HG03439 (cell line): ENCODE data around the gene C10orf95.

Experiments used
- ATAC-seq: cut with Tn5 transposase; IDR thresholded peaks from one replicate; pipeline ENCODE4 v1.9.1; 2021; ENCODE audit warnings: mild to moderate bottlenecking, moderate library complexity; ENCODE audit not compliant: unreplicated experiment

C10orf95 gene

DNA sequence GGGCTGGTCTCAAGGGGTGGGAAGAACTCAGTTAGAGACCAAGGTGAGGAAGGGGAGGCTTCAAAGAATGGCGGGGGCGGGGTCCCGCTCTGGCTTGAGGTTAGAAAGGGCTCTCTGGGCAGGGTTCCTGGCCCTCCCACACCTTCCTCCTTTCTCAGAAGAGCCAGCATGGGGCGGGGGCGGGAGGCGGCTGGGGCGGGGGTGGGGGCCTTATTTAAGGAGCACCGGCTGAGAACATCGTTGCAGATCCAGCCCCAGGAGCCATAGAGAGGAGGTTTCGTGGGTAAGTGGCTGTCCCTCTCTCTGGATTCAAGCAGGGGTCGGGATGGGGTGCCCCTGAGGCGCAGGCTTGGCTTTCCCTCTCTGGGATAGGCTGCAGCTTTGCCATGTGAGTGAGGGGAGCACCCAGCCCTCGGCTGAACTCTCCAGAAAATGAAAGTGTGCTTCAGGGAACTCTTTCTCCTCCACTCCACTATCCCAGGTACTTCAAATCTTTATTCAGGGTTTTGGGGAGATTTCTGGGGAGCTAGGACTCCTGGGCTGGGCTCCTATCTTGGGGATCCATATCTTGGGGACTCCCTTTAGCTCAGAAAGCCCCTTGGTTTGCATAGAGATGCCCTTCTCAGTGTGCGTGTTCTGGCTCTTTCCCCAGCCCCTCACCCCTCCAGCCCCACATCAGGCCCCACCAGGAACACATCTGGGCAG lies 15.7 kb downstream of the C10orf95 start:
- ATAC-seq = no peak

DNA sequence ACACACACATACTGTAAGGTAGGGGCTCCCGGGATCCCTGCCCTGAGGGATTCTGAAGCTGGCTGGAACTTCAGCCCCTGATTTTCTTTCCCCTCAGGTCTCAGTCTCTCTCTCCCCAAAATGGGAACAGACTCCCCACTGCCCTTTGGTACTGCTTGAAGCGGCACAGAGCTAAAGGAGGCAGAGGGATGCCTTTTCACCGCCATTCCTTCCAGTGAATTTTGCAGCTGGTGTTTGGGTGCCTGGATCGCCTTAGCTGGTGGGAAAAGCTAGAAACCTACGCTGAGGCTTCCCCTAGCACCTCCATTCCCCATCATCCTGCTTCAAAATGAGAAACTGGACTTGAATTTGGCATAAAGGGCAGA lies 16.2 kb downstream of the C10orf95 start:
- ATAC-seq = no peak

DNA sequence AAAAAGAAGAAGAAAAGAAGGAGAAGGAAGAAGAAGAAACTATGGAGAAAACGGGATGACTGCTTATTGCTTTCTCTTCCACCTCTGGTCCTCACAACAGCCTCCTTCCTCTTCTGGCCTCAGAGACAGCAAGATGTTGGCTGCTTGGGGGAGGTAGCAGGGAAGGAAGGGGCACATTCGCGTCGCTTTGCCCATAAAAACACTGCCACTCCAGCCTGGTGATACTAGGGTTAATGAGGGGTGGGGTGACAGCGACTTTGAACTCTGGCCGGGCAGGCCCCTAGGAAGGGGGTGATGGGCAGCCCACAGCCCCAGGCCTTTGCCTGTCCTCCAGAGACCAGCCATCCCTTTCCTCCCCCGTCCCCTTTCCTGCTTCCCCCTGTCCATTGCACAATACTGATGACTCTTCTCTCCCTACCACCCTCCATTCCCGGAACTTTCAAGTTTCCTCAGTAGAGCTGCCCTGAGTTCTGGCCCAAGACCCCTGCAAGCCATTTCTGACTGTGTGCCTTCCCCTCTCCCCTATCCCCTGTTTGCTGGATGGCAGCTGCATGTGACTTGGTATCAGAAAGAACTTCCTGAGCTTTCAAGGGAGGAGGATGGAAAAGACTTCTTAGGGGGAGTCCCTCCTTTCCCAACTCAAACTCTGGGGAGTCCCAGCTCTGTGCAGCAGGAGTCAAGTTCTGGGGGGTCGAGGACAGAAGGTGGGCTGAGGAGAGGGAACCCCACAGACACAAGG lies 16.8 kb downstream of the C10orf95 start:
- no peak for ATAC-seq

DNA sequence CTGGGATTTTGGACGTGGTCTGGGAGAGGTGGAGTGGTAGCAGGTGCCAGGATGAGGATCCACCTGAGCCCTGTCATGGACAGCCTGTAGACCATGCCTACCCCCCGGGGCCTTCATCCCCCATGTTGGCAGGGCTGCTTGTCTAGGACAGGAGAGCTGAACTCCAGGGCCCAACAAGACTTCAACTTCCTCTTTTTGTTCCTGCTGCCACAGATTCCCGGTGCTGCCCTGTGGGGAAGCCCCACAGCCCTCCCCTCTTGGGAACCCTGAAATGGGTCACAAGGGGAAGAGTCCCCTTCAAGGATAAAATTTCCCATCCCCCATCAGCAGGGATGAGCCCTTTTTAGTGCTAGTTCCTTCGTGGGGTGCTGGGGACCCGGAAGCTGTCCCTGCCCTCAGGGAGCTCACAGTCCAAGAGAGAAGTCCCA lies 17.7 kb downstream of the C10orf95 start:
- ATAC-seq = no peak

DNA sequence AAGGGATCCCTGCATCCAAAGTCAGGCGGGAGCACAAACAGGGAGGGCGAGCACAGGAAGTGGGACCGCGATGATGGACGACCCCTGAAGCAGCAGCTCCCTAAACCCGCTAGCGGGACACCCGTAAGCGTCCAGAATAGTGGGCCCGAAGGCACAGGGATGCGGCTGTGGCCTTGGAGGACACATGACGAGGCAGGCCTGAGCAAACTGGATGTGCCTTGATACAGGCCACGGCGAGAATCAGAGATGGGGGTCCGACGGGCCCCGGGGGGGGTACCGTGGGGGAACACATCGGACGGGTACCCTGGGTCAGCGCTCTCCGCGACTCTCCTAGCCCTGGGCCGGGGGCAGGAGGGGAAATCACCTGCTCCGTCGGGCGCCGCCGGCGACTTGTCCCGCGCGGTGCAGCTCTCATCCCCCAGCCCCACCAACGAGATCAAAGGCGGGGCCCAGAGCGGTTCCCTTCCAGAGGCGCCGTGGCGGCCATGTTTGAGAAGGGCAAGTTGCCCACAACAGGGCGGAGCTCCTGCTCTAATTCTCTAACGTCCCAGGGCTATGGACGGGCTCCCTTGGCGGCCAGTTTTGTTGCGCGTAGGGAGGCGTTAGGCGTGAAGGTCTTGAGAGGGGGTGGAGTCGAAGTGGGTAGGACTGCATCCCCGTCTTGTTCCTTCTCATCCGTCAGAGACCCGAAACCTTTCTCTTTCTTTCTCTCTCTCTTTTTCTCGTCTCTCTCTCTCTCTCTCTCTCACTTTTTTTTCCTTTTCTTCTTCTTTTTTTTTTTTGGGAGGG lies 19.0 kb downstream of the C10orf95 start, which contains the start of gene CUEDC2:
TSS of gene CUEDC2 (minus strand) at position 413 of the 789 bp plus-strand sequence. CDS start 7,386 bp downstream, outside the sequence.
- ATAC-seq = peak; percentile 89

DNA sequence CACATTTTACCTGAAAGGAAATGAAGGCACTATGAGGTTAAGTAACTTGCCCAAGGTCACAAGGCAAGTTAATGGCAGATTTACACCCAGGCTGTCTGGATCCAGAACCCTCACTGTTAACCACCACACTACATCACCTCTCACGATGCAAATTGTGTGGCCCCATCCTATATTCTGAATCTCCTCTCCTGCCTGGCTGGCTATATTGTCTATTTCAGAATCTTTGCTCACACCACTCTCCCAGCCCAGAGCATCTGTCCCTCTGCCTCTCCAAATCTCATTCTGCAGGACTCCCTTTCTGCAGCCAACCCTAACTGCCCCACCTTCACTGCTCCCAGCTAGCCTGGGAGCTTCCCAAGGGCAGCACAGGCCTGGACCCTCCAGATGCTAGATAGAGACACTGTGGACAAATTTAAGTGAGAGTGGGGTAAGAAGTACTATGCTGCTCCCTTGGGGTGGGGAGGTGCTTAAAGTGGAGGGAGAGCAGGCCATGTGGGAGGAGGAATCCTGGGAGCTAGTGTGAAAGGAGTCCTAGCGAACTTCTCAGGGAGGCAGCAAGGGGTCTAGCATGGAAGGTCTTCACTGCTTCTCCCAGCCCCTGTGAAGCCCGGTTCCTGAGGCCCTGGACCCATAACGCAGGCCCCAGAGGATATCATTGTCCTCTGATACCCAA lies 19.8 kb downstream of the C10orf95 start:
- no peak for ATAC-seq

DNA sequence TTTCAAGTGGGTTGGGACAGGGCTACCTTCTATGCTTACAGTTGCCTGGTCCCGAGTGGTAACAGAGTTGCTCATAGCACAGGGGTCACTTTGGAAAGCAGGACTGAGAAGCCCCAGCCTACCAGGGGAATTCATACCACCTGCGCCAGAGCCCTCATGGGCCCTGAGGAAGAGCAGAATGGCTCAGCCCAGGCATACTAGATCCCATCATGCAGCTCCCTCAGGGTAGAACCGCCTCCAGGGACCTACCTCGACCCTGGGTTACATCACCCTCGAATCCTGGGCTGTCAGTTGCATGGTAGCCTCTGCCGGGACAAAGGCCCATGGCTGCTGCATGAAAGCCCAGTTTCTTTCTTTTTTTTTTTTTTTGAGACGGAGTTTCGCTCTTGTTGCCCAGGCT lies 21.9 kb downstream of the C10orf95 start:
- ATAC-seq = no peak

DNA sequence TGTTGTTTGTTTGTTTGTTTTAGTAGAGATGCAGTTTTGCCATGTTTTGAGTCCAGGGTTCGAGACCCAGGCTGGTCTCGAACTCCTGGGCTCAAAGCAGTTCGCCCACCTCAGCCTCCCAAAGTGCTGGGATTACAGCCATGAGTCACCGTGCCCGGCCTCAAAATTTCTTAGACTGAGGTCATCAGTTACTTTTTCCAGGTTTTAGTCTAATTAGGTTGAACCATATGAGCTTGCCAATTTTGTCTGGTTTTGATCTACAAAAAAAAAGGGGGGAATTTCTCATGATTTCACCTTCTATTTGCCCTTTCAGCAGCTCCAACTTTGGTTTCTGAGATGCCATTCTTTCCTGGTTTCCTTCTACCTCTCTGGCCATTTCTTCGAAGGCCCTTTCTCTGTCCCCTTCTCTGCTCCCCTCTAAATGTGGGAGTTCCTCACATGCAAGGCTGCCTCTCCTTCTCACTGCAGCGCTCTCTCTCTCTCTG lies 24.5 kb downstream of the C10orf95 start:
- ATAC-seq = no peak

DNA sequence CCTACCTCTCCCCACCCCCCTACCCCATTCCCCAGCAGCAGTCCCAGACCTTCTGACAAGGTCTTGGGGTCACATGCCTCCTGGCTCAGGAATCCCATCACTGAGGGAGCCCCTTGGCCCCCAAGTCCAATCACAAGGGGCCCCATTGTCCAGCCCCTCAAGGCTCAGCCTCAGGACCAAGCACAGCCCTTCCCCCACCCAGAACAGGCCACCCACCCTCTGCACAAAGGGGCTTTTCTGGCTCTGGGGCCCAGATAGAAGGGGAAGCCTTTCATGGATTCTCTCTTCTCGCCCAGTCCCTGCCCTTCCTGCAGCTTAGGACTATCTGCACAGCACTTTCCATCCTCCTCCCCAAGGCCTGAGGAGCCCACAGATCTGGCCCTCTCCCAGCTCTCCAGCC lies 25.9 kb downstream of the C10orf95 start:
- no peak for ATAC-seq

DNA sequence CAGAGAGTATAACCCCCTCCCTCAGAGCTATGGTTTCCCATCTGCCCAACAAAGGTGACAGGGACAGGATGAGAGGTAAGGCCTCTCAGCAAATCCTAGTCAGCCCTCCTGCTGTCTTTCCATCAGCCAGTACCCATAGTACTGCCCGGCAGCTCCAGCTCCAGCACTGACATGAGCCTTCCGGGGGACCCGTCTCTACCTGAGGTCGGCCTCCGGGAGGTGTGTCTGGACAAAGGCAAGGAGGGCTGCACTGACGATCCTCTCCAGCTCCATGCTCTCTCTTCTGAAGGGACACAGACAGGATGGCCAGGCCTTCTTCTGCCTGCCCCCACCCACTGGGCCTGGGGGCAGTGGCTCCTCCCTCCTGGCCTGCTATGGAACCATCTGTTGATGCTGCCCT lies 26.4 kb downstream of the C10orf95 start:
- no peak for ATAC-seq

DNA sequence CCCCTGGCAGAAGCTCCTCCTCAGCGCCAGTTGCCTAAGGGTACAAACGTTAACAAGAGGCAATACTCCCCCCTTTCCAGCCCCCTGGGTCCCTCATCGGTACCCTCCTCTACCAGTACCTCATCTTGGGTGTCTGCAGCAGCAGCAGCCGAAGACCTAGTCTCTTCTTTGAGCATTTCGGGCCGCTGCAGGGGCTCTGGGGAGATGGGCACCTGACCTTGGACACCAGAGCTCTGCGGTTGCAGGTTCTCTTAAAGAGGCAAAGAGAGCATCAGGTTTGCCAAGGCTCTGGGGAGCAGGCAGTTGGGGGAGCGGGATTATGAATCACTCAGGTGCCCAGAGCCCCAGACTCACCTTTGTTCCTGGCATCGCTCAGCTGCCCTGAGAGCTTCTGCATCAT lies 27.2 kb downstream of the C10orf95 start:
- no peak for ATAC-seq

DNA sequence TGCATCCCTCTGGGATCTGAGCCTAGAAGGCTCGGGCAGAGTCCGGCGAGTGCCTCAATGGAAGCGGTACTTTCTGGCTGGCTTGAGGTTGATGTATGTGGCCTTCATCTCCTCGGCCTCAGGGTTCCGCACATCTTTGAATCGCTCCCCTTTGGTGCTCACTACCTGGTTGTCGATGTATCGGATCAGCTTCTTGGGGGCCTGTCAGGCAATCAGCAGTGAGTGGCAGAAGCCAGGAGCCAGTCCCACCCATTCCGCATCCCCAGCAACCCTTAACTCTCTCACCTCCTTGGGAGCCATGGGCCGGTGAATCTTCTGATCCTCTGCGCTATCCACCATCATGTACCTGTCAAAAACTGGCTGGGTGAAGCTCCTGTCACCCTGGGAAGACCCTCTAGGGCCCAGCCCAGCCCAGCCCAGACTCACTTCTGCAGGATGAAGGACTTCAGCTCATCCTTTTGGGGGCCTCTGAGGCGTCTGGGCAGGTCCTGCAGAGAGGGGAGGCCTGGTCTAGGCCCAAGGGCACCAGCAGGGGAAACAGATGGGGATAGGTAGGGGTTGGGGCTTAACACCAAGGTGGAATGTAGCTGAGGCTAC lies 27.9 kb downstream of the C10orf95 start:
- no peak for ATAC-seq

DNA sequence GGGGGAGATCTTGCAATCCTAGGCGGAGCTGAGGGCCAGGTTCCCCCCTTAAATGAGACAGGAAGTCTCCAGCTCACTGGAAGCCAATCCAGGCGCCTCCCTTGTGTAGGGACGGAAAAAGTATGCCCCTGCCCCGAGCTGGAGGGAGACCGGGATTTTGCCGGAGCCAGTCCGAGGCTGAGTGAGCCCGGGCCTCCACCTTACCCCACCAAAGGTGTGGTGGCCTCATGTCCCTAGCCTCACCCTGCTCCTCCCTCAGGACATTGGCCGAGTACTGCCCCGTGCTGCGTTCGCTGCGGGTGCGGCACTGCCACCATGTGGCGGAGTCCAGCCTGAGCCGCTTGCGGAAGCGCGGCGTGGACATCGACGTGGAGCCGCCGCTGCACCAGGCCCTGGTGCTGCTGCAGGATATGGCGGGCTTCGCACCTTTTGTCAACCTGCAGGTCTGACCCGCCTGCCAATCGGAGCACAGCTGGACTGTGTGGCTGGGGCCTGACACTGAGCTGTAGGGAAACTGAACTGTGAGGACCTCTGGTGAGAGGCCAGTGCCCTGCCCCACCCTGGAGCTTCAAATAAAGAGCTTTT lies 28.7 kb downstream of the C10orf95 start:
- ATAC-seq = no peak

DNA sequence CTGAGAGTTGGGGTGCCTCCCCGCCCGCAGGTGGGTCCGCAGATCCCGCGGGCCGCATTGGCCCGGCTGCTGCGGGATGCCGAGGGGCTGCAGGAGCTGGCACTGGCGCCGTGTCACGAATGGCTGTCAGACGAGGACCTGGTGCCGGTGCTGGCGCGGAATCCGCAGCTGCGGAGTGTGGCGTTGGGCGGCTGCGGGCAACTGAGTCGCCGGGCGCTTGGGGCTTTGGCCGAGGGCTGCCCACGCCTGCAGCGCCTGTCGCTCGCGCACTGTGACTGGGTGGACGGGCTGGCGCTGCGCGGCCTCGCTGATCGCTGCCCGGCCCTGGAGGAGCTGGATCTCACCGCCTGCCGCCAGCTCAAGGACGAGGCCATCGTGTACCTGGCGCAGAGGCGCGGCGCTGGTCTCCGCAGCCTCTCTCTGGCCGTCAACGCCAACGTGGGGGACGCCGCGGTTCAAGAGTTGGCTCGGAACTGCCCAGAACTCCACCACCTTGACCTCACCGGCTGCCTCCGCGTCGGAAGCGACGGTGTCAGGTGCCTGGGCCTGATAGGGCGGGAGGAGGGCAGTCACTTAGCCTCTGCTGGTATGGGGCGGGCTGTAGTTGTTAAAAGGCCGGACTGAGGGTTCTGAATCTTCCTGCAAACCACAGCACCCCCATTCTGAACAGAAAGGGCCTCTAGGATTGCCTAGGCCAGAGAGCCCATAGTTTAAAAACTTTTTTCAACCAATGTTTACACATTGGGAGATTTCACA lies 29.4 kb downstream of the C10orf95 start:
- peak; percentile 3 for ATAC-seq

DNA sequence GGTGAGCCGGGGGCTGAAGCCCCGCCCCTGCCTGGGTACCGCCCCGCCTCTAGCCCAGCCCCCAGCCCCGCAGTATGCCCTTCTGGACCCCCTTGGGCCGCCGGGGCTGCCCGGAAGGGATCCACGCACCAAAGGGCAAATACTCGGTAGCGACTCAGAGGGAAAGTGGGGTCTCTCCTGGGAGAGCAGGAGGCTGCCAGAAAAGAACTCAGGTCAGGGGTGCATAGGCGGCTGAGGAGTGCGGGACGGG lies 29.9 kb downstream of the C10orf95 start:
- ATAC-seq = no peak

DNA sequence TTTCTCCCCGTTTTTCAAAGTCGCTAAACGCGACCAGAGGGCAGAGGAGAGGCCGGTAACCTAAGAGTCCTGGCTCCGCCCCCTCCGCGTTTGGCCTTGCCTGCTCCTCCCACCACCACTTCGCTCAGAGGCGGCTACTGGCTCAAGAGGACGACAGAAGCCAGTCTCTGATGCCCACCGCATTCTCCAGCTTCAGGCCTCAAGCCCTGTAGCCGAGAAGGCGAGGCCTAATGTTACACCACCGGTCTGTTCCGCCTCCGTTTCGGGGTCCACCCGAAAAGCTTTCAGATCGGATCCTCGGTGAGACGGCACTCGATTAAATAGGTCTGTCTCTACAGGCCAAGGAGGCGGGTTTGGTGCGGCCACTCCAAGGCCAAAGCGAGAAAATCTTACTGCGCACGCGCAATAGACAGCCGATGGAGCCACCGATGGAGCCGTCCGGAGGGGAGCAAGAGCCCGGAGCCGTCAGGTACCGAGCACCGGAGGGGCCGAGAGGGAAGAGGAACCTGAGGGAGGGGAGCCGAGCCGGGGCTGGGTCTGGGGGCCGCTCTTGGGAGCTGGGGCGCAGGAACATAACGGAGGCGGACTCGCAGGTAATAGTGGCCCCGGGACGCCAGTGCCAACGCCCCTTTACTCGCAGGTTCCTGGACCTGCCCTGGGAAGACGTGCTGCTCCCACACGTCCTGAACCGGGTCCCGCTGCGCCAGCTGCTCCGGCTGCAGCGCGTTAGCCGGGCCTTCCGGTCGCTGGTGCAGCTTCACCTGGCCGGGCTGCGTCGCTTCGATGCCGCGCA lies 30.4 kb downstream of the C10orf95 start, which contains the start of gene FBXL15:
TSS of gene FBXL15 (plus strand) at position 123 of the 793 bp plus-strand sequence. CDS start at position 417, 294 bp downstream.
- ATAC-seq = peak; percentile 72

DNA sequence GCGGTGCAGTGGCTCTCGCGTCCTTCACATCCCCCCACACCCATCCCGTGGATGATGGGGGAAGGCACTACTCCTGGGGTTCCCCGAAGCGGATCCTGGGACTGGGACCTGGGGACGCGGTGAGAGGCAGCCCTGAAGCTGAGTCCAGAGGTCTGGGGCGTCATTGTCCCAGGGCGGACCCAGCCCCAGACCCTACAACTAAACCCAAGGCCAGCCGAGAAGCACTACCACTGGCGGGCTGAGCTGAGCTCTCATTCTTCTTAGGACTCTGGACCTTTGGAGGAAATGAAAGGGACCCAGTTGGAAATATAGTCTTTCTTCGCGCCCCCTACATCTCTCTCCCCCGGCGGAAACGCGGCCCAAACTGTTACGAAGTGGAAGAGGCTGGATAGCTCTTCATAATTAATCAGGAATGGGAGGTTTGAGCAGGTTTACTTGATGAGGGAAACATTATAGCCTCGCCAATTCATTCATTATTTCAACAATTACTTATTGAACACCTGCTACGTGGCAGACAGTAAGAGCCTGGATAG lies 31.1 kb downstream of the C10orf95 start:
- ATAC-seq = no peak
